GM12865 (cell line): ENCODE measurements around the gene ARHGEF39.

Experiments used
- DNase-seq: peaks from one replicate; pipeline ENCODE4 v3.0.0; 2010; ENCODE audit warnings: low read depth
- H3K4me3 ChIP-seq: 2 replicates; pipeline ENCODE4 v1.5.1; 2011; ENCODE audit warnings: mild to moderate bottlenecking, low read depth, low read length, control low read depth
- TF ChIP-seq, protein P1 (sequence below): IDR thresholded peaks from 2 replicates; pipeline ENCODE4 v1.5.1; 2011; ENCODE audit warnings: low read length, control low read depth, low read depth, inconsistent platforms; ENCODE audit not compliant: insufficient read depth; ENCODE audit errors: missing control alignments

Gene ARHGEF39, protein sequence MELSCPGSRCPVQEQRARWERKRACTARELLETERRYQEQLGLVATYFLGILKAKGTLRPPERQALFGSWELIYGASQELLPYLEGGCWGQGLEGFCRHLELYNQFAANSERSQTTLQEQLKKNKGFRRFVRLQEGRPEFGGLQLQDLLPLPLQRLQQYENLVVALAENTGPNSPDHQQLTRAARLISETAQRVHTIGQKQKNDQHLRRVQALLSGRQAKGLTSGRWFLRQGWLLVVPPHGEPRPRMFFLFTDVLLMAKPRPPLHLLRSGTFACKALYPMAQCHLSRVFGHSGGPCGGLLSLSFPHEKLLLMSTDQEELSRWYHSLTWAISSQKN

DNA sequence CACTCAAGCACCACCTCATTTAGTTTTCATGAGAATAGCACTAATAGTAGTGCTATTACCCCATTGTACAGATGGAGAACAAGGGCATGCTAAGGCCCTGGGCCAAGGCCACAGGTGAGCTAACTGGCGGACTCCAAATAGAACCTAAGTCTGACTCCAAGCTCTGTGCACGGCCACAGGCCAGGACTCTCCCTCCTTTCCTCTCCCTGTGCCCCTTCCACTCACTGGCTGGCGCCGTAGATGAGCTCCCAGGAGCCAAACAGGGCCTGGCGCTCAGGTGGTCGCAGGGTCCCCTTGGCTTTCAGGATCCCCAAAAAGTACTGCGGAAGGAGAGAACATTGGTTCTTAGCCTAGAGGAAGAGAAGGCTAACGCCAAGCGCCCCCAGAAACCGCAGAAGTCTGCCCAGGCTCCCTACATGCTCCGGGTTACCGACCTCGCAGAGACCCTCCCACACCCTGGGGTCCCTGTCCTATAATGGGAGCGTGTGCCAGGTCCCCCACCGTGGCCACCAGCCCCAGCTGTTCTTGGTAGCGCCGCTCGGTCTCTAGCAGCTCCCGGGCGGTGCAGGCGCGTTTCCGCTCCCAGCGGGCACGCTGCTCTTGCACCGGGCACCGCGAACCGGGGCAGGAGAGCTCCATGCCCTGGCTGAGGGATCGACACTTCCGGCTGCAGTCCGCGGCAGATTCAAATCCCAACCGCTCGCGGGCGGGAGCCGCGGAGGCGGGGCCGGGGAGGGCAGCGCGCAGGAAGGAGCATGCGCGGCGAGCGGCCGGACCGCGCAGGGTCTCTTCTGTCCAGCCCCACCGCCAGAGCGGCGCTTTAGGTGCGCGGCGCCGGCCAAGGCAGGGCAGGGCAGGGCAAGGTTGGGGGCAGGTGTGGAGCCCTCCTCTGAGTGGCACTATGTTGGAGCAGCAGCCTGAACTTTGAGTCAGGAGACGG, at the start of gene ARHGEF39:
Gene ARHGEF39, minus strand, starts transcription at position 665 of the 940 bp plus-strand sequence. Its CDS starts 26 bp downstream, at position 639.
- DNase-seq = peak; percentile 91
- H3K4me3 ChIP-seq = peak within 1 kb of the TSS; percentile 72
- TF ChIP-seq, protein P1, sequence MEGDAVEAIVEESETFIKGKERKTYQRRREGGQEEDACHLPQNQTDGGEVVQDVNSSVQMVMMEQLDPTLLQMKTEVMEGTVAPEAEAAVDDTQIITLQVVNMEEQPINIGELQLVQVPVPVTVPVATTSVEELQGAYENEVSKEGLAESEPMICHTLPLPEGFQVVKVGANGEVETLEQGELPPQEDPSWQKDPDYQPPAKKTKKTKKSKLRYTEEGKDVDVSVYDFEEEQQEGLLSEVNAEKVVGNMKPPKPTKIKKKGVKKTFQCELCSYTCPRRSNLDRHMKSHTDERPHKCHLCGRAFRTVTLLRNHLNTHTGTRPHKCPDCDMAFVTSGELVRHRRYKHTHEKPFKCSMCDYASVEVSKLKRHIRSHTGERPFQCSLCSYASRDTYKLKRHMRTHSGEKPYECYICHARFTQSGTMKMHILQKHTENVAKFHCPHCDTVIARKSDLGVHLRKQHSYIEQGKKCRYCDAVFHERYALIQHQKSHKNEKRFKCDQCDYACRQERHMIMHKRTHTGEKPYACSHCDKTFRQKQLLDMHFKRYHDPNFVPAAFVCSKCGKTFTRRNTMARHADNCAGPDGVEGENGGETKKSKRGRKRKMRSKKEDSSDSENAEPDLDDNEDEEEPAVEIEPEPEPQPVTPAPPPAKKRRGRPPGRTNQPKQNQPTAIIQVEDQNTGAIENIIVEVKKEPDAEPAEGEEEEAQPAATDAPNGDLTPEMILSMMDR = peak; percentile 14

DNA sequence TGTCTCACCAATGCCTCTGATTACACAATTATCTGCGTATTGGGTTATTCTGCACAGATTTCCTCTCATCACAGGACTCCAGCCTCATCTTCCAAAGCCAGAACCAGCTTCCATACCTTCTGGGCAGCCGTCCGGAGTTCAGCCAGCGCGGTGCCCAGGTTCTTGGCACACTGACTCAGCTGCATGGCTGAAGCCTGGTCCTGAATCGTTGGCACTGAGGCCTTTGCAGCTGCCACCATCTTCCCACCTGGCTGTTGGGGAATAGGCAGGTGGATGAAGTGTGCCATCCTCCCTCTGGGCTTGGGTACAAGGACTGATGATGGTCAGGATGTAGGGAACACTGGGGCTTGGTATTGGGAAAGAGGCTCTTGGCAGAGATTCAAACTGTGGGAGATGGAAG, 49.1 kb upstream of the ARHGEF39 start:
- TF ChIP-seq, protein P1 = no peak
- H3K4me3 ChIP-seq = no peak overlapping the region
- no peak for DNase-seq

DNA sequence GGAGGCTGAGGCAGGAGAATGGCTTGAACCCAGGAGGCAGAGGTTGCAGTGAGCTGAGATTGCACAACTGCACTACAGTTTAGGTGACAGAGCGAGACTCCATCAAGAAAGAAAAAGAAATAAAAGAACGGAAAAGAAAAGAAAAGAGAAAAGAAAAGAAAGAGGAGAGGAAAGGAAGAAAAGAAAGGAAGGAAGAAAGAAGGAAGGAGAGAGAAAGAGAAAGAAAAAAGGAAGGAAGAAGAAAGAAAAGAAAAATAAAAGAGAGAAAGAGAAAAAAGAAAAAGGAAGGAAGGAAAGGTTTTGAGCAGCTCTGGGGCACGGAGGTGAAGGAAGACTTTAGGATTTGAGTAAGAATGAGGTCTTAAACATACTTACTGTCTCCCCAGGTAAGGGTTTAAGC, 48.6 kb upstream of the ARHGEF39 start:
- TF ChIP-seq, protein P1 = no peak
- no peak for DNase-seq

DNA sequence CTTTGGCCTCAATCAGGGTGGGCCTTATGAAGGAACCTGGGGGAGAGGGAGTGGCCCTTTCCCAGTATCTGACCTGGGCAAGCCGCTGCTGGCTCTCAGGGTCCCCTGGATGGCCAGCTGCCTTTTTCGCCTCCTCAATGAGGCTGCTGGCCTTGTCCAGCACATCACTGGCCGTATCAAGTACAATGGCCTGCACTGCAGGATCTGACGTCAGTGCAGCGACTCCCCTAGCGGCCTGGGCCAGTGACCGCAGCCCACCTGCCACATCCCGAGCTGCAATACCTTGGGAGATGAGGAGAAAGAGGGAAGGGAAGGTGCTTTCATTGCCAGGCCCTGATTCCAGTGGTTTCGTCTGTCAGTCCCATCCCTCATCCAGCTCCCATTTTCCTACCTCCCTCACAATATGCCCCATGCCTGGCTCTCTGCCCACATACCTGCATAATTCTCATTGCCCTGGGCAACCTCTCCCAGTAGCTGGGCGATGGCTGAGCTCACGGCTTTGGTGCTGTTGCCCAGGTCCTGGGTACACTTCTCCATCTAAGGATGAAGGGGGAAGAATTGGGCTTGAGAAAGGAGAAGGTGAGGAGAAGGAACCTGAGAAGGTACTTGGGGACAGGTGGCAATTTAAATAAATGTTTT, 47.9 kb upstream of the ARHGEF39 start:
- DNase-seq = no peak
- no peak overlapping the region for H3K4me3 ChIP-seq
- TF ChIP-seq, protein P1 = no peak

More for the DNA sequence above, 48.6 kb upstream of the ARHGEF39 start:
- no peak overlapping the region for H3K4me3 ChIP-seq

DNA sequence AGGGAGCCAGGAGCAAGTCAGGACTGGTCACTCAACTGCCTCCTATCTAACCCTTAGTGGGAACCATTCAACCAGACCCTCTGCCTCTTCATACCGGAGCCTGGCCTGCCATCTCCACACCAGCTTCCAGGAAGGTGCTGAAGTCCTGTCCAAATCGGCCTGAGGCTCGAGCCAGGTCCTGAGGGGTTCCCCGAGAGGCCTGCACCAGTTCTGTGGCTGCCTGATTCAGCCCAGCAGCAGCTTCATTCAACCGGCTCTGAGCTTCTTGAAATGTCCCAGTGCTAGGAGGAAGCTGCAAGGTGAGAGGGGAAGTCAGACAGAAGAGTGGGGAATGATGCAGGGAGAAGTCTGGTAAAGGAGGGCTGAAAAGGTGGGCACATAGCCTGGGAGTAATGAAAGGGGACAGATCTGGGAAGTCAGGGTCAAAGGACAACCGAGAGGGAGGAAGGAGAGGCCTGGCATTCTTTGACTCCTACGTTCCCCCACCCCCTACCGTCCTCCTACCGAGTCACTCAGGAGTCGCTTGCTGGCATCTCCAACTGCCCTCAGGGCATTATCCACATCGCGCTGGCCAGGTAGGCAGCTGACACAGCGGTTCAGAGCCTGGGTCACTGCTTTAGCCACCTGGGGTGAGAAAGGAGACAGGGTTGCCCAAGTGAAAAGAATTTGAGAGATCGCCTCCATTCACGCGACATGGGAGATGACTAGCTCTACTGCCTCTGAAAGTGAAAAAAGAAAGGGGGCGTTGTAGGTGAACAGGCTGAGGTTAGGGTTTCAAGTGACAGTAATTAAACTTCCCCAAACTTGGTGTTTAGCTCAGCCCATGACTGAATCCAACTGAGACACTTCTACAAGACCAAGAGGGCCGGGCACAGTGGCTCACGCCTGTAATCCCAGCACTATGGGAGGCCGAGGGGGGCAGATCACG, 46.8 kb upstream of the ARHGEF39 start:
- TF ChIP-seq, protein P1 = no peak
- H3K4me3 ChIP-seq = no peak overlapping the region
- DNase-seq = peak; percentile 46

DNA sequence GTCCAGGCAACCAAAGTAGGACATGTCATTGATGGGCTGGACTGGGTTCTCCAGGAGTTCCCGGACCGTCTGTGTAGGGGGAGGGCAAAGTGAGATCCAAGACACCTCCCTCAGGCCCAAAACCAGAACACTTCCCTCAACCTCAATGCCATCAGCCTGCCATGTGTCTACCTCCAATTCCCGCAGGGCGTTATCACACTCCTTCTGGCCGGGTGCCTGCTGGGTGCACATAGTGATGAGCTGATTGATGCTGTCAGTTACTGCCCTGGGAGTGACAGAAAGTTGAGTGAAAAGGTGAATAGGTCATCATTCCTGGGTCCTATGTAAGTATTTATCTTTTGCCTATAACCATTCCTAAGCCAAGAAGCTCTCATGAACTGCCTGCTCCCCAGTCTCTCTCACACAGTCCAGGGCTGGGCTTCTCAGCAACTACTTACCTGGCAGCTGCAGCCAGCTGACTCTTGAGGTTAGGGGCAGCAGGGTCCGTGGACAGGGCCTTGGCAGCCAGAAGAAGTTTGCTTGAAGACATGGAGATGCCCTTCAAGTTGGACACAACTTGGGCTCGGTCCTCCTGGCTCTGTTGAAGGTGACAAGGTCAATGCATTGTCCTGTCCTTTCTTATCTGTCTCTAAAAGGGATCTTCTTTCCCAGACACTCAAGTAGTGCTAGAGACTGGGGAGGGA, 46.0 kb upstream of the ARHGEF39 start:
- H3K4me3 ChIP-seq = no peak overlapping the region
- TF ChIP-seq, protein P1 = no peak
- DNase-seq = no peak
